ENCODE data around the gene PLEKHA5.

Gene PLEKHA5

DNA sequence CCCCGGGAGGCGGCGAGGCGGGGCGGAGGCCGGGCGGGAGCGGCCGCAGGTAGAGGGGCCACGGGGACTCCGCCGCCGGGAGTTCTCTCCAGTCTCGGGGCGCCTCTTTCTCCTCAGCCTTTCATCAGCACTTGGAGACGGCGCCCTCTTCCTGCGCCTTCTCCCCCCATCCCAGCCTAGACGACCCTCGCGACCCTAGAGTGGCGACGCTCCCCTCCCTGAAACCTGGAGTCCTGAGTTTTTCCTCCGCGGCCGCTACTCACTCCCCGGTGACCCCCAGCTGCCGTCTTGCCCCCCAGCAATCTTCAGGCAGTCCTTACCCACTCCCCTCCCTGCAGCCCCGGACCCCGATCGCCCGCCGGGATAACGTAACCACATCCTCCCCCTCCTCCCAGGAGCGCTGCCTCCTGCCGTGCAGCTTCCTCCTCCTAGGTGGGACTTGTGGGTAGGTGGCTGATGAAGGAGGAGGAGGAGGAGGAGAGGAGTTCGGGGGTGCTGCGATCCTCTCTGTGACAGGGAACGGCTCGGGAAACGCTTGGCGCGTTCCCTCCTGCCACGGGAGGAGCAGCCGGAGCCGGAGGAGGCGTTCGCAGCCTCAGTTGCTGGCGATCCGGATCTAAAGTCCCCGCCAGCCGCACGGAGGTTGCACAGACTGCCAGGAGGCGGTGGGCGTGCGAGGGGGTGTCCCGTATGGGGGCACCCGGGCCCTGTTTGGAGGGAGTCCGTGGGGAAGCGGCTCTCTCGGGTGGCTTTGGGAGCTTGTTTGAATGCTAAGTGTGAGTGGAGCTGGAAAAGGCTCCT is 891 bp downstream of the PLEKHA5 start:
- Histone ChIP-seq H3K9me3 (ENCODE audit: severe bottlenecking) (peaks cover 7% of the 10 kb centered on the region), H3K27me3 (ENCODE audit: insufficient read depth, low read depth, severe bottlenecking) (no peaks in the 10 kb centered on the region), H3K27ac (peak overlapping the region; percentile 92), H3K4me3 (ENCODE audit: low read depth, low read length) (peak overlapping the region; percentile 83), H3K36me3 (peaks cover 22% of the 10 kb centered on the region)
- DNase-seq: peak; percentile 63
- TF ChIP-seq, protein P1, sequence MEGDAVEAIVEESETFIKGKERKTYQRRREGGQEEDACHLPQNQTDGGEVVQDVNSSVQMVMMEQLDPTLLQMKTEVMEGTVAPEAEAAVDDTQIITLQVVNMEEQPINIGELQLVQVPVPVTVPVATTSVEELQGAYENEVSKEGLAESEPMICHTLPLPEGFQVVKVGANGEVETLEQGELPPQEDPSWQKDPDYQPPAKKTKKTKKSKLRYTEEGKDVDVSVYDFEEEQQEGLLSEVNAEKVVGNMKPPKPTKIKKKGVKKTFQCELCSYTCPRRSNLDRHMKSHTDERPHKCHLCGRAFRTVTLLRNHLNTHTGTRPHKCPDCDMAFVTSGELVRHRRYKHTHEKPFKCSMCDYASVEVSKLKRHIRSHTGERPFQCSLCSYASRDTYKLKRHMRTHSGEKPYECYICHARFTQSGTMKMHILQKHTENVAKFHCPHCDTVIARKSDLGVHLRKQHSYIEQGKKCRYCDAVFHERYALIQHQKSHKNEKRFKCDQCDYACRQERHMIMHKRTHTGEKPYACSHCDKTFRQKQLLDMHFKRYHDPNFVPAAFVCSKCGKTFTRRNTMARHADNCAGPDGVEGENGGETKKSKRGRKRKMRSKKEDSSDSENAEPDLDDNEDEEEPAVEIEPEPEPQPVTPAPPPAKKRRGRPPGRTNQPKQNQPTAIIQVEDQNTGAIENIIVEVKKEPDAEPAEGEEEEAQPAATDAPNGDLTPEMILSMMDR (IDR thresholded peaks at IDR 0.05; ENCODE audit: low read depth, low read length): no peak

DNA sequence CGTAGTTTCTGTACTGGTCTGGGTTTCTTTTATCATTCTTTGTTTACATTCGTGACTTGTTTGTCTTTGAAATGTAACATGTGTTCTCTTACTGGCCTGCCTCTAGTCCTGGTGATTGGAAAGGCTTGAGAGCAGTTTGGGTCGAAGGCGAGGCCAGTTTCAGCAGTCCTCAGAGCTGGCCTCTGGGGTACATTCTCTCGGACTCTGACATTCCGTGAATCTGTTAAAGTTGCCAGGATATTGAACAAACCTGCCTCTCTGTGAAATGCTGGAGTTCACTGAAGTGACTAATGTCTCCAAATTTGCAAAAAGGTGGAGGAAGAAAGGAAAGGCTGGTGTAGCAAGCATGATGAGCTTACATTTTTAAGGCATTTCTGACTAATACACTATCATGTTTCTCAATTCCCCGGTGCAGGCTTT is 1.5 kb downstream of the PLEKHA5 start:
- H3K36me3 ChIP-seq: peaks cover 24% of the 10 kb centered on the region
- peaks cover 7% of the 10 kb centered on the region for H3K9me3 ChIP-seq (ENCODE audit: severe bottlenecking)
- TF ChIP-seq, protein P1 (IDR thresholded peaks at IDR 0.05; ENCODE audit: low read depth, low read length): no peak
- no peaks in the 10 kb centered on the region for H3K27me3 ChIP-seq (ENCODE audit: insufficient read depth, low read depth, severe bottlenecking)
- H3K4me3 ChIP-seq (ENCODE audit: low read depth, low read length): peak overlapping the region; percentile 83
- peak; percentile 14 for DNase-seq
- H3K27ac ChIP-seq: peak overlapping the region; percentile 92

DNA sequence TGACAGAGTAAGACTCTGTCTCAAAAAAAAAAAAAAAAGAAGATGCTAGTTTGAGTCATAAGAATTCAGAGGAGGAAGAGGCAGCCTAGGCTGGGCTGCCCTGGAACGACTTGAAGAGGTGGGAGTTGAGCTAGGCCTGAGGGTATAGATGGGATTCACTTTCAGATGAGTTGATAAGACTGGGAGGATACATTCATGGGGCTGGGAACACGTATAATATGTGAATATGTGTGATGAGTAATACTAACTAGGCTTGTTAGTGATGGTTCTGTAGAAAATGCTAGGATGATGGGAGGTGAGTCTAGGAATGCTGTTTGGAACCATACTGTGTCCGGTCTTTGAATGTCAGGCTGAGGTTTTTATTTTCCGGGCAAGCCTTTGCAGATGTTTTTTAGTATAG is 9.0 kb downstream of the PLEKHA5 start:
- no peak for DNase-seq
- Histone ChIP-seq H3K27ac (no peak overlapping the region), H3K4me3 (ENCODE audit: low read depth, low read length) (no peak overlapping the region), H3K9me3 (ENCODE audit: severe bottlenecking) (no peaks in the 10 kb centered on the region), H3K27me3 (ENCODE audit: insufficient read depth, low read depth, severe bottlenecking) (no peaks in the 10 kb centered on the region), H3K36me3 (peaks cover 64% of the 10 kb centered on the region)
- TF ChIP-seq, protein P1 (IDR thresholded peaks at IDR 0.05; ENCODE audit: low read depth, low read length): no peak

DNA sequence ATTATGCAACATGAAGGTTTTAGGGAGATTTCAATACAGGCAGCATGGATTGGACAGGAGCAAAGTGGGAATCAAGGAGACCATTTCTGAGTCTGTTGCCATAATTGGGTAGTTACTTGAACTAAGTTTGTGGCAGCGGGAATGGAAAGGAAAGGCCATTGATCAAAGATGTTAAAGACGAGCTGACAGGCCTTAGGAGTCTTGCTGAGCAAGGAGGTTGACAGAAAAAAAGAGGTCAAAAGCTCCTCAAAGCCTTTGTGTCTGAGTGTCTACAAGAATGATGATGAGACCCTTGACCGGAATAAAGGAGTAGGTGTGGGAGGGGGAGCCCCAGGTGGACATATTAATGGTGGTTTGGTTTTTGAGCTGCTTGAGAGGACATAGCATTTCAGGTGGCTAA is 9.4 kb downstream of the PLEKHA5 start:
- H3K9me3 ChIP-seq (ENCODE audit: severe bottlenecking): no peaks in the 10 kb centered on the region
- DNase-seq: no peak
- H3K27me3 ChIP-seq (ENCODE audit: insufficient read depth, low read depth, severe bottlenecking): no peaks in the 10 kb centered on the region
- H3K36me3 ChIP-seq: peaks cover 62% of the 10 kb centered on the region
- H3K27ac ChIP-seq: no peak overlapping the region
- no peak overlapping the region for H3K4me3 ChIP-seq (ENCODE audit: low read depth, low read length)
- TF ChIP-seq, protein P1 (IDR thresholded peaks at IDR 0.05; ENCODE audit: low read depth, low read length): no peak

DNA sequence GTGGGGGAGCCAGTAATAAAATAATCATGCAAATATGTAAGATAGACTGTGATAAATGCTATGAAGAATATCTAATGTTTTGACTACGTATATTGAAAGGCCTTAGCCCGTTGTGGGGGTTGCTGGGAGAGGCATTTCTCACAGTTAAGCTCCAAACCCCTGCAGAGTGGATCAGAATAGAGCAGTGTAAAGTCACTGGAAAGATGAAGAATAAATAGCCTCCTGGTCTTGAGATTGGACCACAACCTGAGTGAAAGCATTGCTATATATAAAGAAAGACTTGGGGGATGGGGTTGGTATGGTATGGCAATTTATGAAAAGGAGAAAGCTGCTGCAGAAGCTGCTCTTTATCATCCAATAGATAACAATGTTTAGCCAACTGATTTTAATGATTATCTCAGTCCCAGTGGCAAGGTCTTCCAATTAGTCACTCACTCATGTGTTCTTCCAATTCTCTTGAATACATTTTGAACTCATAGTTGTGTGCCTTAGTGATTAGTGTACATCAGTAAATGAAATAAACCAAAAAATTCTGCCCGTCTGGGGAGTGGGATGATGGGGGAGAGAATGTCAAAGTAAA is 10.2 kb downstream of the PLEKHA5 start:
- no peak overlapping the region for H3K27ac ChIP-seq
- no peak overlapping the region for H3K4me3 ChIP-seq (ENCODE audit: low read depth, low read length)
- DNase-seq: no peak
- peaks cover 65% of the 10 kb centered on the region for H3K36me3 ChIP-seq
- H3K27me3 ChIP-seq (ENCODE audit: insufficient read depth, low read depth, severe bottlenecking): no peaks in the 10 kb centered on the region
- TF ChIP-seq, protein P1 (IDR thresholded peaks at IDR 0.05; ENCODE audit: low read depth, low read length): no peak
- no peaks in the 10 kb centered on the region for H3K9me3 ChIP-seq (ENCODE audit: severe bottlenecking)
